IPS-18a (cell line): ENCODE results near the gene DOK3.

Experiments
- H3K27ac ChIP-seq: one replicate; pipeline ENCODE4 v1.5.1; 2013; ENCODE audit warnings: low read length
- H3K27me3 ChIP-seq: one replicate; pipeline ENCODE4 v1.6.1; 2013; ENCODE audit warnings: mild to moderate bottlenecking, low read length; ENCODE audit not compliant: control insufficient read depth, insufficient read depth
- H3K36me3 ChIP-seq: one replicate; pipeline ENCODE4 v1.6.1; 2013; ENCODE audit warnings: low read depth, low read length; ENCODE audit not compliant: control insufficient read depth
- H3K4me1 ChIP-seq: one replicate; pipeline ENCODE4 v1.6.1; 2013; ENCODE audit warnings: low read depth, low read length; ENCODE audit not compliant: control insufficient read depth
- H3K4me3 ChIP-seq: one replicate; pipeline ENCODE4 v1.5.1; 2013; ENCODE audit warnings: low read length
- H3K9ac ChIP-seq: one replicate; pipeline ENCODE4 v1.6.1; 2013; ENCODE audit warnings: mild to moderate bottlenecking, low read length, moderate library complexity
- H3K9me3 ChIP-seq: one replicate; pipeline ENCODE4 v1.6.1; 2013; ENCODE audit warnings: low read depth, low read length; ENCODE audit not compliant: control insufficient read depth

DOK3 gene, protein sequence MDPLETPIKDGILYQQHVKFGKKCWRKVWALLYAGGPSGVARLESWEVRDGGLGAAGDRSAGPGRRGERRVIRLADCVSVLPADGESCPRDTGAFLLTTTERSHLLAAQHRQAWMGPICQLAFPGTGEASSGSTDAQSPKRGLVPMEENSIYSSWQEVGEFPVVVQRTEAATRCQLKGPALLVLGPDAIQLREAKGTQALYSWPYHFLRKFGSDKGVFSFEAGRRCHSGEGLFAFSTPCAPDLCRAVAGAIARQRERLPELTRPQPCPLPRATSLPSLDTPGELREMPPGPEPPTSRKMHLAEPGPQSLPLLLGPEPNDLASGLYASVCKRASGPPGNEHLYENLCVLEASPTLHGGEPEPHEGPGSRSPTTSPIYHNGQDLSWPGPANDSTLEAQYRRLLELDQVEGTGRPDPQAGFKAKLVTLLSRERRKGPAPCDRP

DNA sequence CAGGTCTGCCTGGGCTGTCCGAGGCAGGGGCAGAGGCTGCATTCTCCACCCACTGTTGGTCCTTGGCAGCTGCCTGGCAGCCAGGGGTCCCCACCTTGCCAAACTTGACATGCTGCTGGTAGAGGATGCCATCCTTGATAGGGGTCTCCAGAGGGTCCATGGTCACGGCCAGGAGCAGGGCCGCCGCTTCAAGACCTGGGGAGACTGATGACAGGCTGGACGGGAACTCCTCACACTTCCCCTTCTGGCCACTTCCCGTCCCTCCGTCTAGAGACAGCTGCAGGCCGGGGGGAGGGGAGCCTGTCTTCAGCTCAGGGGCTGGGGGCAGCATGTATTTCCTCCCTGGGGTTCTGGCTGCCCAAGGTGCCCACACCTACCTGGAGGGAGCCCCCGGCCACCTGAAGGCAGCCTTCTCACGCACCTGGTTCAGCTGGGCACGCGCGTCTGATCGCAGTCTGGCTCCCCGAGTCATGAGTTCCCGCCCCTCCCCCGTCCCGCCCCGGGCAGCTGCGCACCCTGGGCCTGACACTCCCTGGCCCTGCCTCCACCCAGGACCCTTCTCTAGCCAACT, at the start of gene DOK3:
Gene DOK3 (minus strand): TSS at position 446 of the 571 bp plus-strand sequence. CDS start 286 bp downstream, at position 160.
- no peaks in the 10 kb centered on the region for H3K27me3 ChIP-seq
- H3K27ac ChIP-seq, result no peak within 1 kb of the TSS
- no peaks in the 10 kb centered on the region for H3K4me1 ChIP-seq
- no peaks in the 10 kb centered on the region for H3K9me3 ChIP-seq
- H3K4me3 ChIP-seq, result no peak within 1 kb of the TSS
- peaks cover 43% of the 10 kb centered on the region for H3K36me3 ChIP-seq
- no peak within 1 kb of the TSS for H3K9ac ChIP-seq

DNA sequence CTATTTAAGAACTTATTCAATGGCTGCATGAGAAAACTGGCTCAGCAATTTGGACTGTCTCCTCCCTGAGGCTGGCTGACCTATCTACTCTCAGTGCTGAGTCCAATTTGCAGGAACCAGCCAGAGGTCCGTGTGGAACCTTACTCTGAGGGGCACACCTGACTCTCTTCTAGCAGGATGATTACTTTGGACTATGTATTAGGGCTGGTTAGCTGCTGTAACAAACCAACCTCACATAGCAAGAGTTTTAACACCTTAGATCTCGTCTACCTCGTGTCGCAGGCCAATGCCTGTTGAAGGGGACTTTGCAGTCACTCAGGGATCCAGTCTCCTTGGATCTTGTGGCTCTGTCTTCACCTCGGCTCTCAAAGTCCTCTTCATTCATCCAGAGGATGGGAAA, 48.2 kb upstream of the DOK3 start:
- Histone ChIP-seq H3K4me3 (no peak overlapping the region), H3K4me1 (peaks cover 5% of the 10 kb centered on the region), H3K27ac (no peak overlapping the region), H3K9me3 (no peaks in the 10 kb centered on the region), H3K9ac (no peak overlapping the region), H3K27me3 (no peaks in the 10 kb centered on the region), H3K36me3 (no peaks in the 10 kb centered on the region)

DNA sequence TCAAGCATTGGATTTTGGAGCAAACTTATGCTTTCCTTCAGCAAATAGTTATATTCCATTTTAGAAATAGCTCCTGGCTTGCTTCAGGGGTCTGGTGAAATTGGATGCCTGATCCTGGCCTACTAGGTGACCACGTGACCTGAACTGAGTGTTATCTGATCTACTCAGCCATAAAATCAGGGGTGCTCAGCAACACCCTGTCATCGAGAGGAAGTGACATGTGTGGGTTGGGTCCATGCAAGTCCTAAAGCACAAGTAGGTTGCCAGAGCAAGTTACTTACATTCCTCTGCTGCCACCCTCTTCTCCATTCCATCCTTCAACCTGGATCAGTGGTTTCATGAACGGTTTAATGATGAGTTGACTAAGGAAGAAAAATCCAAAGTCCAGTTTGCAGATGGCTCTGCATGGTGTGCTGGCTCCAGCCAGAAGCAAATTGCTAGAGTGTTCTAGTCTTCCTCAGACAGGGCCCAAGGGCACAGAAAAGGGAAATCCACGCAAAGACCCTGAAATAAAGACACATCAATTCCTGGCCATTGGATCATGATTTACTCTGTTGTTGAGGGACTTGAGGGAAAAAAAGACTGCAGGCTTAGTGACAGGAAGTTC, 47.5 kb upstream of the DOK3 start:
- no peaks in the 10 kb centered on the region for H3K9me3 ChIP-seq
- no peak overlapping the region for H3K9ac ChIP-seq

DNA sequence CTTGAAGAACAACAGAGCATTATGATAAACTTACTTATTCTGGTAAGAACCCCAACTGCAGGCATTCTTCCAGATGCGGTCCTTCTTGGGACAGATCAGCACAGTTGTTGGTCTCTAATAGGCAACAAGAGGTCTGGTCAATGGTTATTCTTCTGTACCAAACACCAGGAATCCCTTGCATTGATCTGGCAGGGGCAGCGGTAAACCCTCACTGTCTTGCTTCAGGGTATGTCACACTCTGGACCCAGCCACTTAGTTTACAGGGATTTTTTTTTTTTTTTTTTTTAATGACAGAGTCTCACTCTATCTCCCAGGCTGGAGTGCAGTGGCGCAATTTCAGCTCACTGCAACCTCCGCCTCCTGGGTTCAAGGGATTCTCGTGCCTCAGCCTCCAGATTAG, 46.0 kb upstream of the DOK3 start:
- Histone ChIP-seq H3K4me1 (peaks cover 6% of the 10 kb centered on the region), H3K4me3 (no peak overlapping the region), H3K9ac (no peak overlapping the region)

More for the DNA sequence above, 47.5 kb upstream of the DOK3 start:
- H3K36me3 ChIP-seq, result peaks cover 4% of the 10 kb centered on the region
- H3K4me3 ChIP-seq, result no peak overlapping the region
- no peak overlapping the region for H3K27ac ChIP-seq
- H3K27me3 ChIP-seq, result no peaks in the 10 kb centered on the region
- peaks cover 6% of the 10 kb centered on the region for H3K4me1 ChIP-seq

DNA sequence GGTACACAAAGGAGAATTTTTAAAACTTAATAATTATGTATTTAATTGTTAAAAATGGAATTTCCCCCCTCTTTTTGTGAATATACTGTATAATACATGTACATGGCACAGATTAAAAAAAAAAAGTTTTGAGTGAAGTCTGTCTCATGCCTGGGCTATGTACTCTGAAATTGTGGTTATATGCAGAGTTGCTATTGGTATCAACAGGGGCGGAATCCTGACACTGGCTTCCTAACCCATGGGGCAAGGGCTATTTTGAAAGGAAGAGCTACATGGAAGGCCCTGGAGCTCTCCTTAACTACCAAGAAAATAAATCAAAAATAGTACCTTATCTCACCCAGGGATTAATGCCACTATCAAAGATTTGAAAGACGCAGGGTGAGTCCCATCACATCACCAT, 45.6 kb upstream of the DOK3 start:
- Histone ChIP-seq H3K36me3 (peaks cover 4% of the 10 kb centered on the region), H3K9ac (peak overlapping the region; percentile 36), H3K27ac (no peak overlapping the region)

More for the DNA sequence above, 46.0 kb upstream of the DOK3 start:
- no peaks in the 10 kb centered on the region for H3K9me3 ChIP-seq
- no peak overlapping the region for H3K27ac ChIP-seq
- peaks cover 4% of the 10 kb centered on the region for H3K36me3 ChIP-seq
- H3K27me3 ChIP-seq, result no peaks in the 10 kb centered on the region

DNA sequence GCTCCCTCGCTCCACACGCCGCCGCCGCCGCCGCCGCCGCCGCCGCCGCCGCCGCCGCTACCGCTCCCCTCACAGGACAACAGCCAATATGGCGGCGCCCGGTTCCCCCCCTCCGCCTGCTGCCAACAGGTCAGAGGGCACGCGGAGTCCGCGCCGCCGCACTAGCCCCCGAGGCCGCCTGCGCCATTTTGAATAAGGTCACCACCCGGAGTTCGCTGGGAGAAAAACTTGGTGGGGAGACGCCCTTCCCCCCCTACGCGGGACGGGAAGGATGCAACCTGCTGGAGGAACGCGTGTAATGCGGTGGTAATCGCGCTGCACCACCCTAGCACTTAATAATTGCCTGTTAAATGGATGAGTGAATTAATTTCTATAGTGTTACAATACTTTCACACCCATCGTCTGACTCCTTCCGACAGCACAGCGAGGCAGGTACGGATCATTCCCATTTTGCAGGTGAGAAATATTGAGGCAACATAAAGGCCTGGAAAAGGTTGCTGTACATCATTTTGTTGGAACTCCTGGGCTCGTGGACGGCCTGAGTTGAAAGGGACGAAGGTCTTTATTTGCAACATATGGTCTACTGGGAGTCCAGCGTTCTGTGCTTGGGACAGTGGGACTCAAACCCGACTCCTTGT, 45.0 kb upstream of the DOK3 start, which contains the start of gene FAM193B:
Gene FAM193B (minus strand): TSS at position 90 of the 638 bp plus-strand sequence. CDS start 105 bp downstream, outside the sequence.
- Histone ChIP-seq H3K9me3 (no peaks in the 10 kb centered on the region), H3K9ac (peak within 1 kb of the TSS; percentile 71), H3K27ac (peak within 1 kb of the TSS; percentile 32), H3K4me3 (peak within 1 kb of the TSS; percentile 64), H3K4me1 (peaks cover 6% of the 10 kb centered on the region), H3K36me3 (peaks cover 4% of the 10 kb centered on the region), H3K27me3 (no peaks in the 10 kb centered on the region)

More for the DNA sequence above, 45.6 kb upstream of the DOK3 start:
- H3K9me3 ChIP-seq, result no peaks in the 10 kb centered on the region
- no peak overlapping the region for H3K4me3 ChIP-seq
- peaks cover 6% of the 10 kb centered on the region for H3K4me1 ChIP-seq
- no peaks in the 10 kb centered on the region for H3K27me3 ChIP-seq

DNA sequence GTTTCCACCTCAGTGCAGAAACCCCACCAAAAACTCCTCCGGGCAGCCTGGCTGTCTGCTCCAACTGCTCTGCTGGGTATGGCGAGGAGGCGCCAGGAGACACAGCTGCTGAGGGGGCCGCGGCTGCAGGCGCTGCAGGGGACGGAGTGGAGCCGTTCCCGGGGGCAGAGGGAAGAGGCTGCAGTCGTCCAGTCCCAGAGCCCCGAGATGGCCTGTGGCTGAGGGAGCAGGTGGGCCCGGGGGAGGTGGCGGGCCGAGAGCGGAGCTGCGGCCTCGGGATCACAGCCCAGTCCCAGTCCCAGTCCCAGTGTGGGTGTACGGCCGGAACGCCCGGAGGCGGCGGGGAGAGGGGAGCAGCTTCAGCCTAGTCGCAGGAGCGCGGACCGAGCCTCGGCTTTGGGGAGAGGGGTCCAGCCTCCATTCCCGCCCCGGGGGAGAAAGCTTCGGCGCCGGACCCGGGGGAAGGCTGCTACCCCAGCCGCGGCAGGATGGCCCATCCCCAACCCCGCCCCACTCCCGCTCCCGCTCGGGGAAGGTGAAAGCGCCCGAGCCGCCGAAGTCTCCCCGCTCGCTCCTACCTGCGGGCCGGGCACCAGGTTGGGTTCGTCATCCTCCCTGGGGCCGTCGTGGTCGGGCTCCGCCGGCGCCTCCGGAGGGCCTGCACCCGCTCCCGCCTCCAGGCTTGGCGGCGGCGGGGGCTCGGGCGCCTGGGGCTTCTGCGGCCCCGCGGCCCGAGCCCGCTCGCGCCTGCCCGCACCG, 44.2 kb upstream of the DOK3 start:
- no peaks in the 10 kb centered on the region for H3K27me3 ChIP-seq
- H3K4me1 ChIP-seq, result peaks cover 6% of the 10 kb centered on the region
- no peak overlapping the region for H3K27ac ChIP-seq
- no peaks in the 10 kb centered on the region for H3K9me3 ChIP-seq
- peak overlapping the region; percentile 64 for H3K4me3 ChIP-seq
- peak overlapping the region; percentile 71 for H3K9ac ChIP-seq
- H3K36me3 ChIP-seq, result peaks cover 4% of the 10 kb centered on the region

DNA sequence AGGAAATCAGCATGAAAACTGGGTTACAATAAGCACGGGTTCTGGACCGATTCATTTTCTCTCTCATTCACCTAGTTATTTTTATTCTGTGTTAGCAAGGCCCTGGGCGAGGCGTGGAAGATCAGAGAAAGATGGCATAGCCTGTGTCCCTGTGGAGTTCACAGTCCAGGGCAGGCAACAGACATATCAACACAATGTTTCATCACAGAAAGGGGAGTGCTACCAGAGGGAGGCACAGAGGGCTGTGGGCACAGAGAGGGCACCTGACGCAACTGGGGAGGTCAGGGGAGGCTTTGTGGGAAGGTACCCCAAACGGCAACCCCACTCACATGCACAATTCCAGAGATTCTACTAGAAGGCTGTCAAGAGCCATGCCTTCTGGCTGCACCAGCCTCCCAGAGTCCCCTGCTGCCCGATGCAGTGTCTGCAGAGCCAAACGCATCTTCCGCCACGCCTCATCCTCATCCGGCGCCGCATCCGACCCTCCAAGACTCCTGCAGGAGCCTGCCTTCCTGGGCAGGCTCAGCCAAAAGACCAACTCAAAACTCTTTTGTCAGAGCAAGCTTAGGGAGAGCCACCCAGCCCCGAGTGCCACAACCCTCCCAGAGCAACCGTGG, 43.3 kb upstream of the DOK3 start:
- Histone ChIP-seq H3K4me1 (peaks cover 6% of the 10 kb centered on the region), H3K9ac (peak overlapping the region; percentile 71), H3K27ac (no peak overlapping the region), H3K27me3 (no peaks in the 10 kb centered on the region), H3K36me3 (peaks cover 4% of the 10 kb centered on the region), H3K4me3 (peak overlapping the region; percentile 64), H3K9me3 (no peaks in the 10 kb centered on the region)

DNA sequence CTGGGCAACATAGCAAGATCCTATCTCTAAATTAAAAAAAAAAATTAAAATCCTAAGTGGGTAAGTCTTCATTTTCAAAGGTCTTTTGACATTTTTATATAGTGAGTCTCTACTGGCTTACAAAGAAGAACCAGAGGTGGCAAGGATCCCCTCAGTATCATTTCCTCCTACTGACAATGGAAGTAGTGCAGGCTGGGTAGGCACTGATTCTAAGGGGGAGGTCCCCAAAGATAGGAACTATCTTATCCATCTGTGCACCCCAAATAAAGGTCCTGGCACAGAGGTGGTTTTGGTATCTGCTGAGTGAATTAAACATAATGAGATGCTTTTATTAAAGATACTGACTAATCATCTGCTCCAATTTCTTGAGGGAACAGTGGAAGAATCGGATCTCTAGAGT, 40.5 kb upstream of the DOK3 start:
- Histone ChIP-seq H3K36me3 (peaks cover 8% of the 10 kb centered on the region), H3K27ac (no peak overlapping the region), H3K9ac (no peak overlapping the region), H3K4me3 (no peak overlapping the region), H3K27me3 (no peaks in the 10 kb centered on the region), H3K4me1 (peaks cover 6% of the 10 kb centered on the region), H3K9me3 (no peaks in the 10 kb centered on the region)

DNA sequence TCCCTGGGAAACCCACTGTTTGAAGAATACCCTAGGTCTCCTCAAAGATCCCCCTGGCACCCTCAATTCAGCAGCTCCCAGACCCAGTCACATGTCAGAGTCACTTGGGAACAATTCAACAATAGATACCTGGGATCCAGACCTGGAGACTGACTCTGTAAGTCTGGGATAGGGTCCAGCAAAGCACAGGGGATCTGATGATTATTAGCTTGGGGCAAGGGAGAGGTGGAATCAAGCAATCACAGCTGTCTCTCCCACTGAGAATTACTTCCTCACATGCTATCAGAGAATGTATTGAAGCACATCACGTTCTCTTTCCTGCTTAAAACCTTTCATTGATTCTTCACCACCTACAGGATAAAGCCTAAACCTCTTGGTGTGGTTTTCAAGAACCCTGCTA, 38.9 kb upstream of the DOK3 start:
- H3K4me3 ChIP-seq, result no peak overlapping the region
- no peak overlapping the region for H3K9ac ChIP-seq
- H3K36me3 ChIP-seq, result peaks cover 8% of the 10 kb centered on the region
- H3K9me3 ChIP-seq, result no peaks in the 10 kb centered on the region
- peaks cover 6% of the 10 kb centered on the region for H3K4me1 ChIP-seq
- no peak overlapping the region for H3K27ac ChIP-seq
- H3K27me3 ChIP-seq, result no peaks in the 10 kb centered on the region
